Trophoblast cell (in vitro differentiated cells and primary cell): Measurements from ENCODE around the gene TCEA3.

ENCODE experiments used
- DNase-seq, 2 donors: peaks; one replicate each; pipeline ENCODE4 v3.0.0-alpha.2; 2016
- H2AFZ ChIP-seq: 2 replicates; pipeline ENCODE4 v1.6.1; 2013; ENCODE audit warnings: low read length, moderate library complexity, mild to moderate bottlenecking; ENCODE audit not compliant: insufficient read depth, poor library complexity
- H2AK5ac ChIP-seq: 2 replicates; pipeline ENCODE4 v1.6.1; 2013; ENCODE audit warnings: mild to moderate bottlenecking, low read length
- H2BK120ac ChIP-seq: 2 replicates; pipeline ENCODE4 v1.6.1; 2013; ENCODE audit warnings: low read length, mild to moderate bottlenecking, moderate library complexity; ENCODE audit not compliant: insufficient read depth, poor library complexity
- H2BK12ac ChIP-seq: 2 replicates; pipeline ENCODE4 v1.6.1; 2013; ENCODE audit warnings: mild to moderate bottlenecking, low read length, moderate library complexity
- H2BK5ac ChIP-seq: 2 replicates; pipeline ENCODE4 v1.6.1; 2013; ENCODE audit warnings: low read length, low read depth, moderate library complexity, mild to moderate bottlenecking; ENCODE audit not compliant: poor library complexity
- H3K14ac ChIP-seq: 2 replicates; pipeline ENCODE4 v1.6.1; 2013; ENCODE audit warnings: mild to moderate bottlenecking, low read length
- H3K18ac ChIP-seq: 2 replicates; pipeline ENCODE4 v1.6.1; 2013; ENCODE audit warnings: mild to moderate bottlenecking, low read length
- H3K23ac ChIP-seq: 2 replicates; pipeline ENCODE4 v1.6.1; 2013; ENCODE audit warnings: low read length
- H3K27ac ChIP-seq: 2 replicates; pipeline ENCODE4 v1.5.1; 2013; ENCODE audit warnings: low read depth, mild to moderate bottlenecking, inconsistent platforms, low read length, moderate library complexity
- H3K27me3 ChIP-seq: 2 replicates; pipeline ENCODE4 v1.6.1; 2013; ENCODE audit warnings: inconsistent platforms, mild to moderate bottlenecking, low read length, moderate library complexity; ENCODE audit not compliant: insufficient read depth
- H3K36me3 ChIP-seq, 2 experiments: 1 replicate in 1 of 2; 2 replicates in 1 of 2; pipeline ENCODE4 v1.6.1; 2013; ENCODE audit warnings: low read length in 2 of 2, mild to moderate bottlenecking in 2 of 2, moderate library complexity in 1 of 2; ENCODE audit not compliant: insufficient read depth in 2 of 2, control insufficient read depth in 1 of 2
- H3K4ac ChIP-seq: 2 replicates; pipeline ENCODE4 v1.6.1; 2013; ENCODE audit warnings: low read depth, mild to moderate bottlenecking, low read length, moderate library complexity
- H3K4me1 ChIP-seq, 2 experiments: 1 replicate in 1 of 2; 2 replicates in 1 of 2; pipeline ENCODE4 v1.6.1; 2013; ENCODE audit warnings: low read length in 2 of 2, mild to moderate bottlenecking in 2 of 2, moderate library complexity in 1 of 2; ENCODE audit not compliant: insufficient read depth in 2 of 2, control insufficient read depth in 1 of 2
- H3K4me2 ChIP-seq: 2 replicates; pipeline ENCODE4 v1.6.1; 2013; ENCODE audit warnings: inconsistent platforms, mild to moderate bottlenecking, low read length, moderate library complexity
- H3K4me3 ChIP-seq: 2 replicates; pipeline ENCODE4 v1.5.1; 2013; ENCODE audit warnings: mild to moderate bottlenecking, low read depth, low read length, inconsistent platforms
- H3K79me1 ChIP-seq: one replicate; pipeline ENCODE4 v1.6.1; 2013; ENCODE audit warnings: low read length
- H3K79me2 ChIP-seq: 2 replicates; pipeline ENCODE4 v1.6.1; 2013; ENCODE audit warnings: low read length, mild to moderate bottlenecking; ENCODE audit not compliant: control insufficient read depth, insufficient read depth, poor library complexity
- H3K9ac ChIP-seq: 2 replicates; pipeline ENCODE4 v1.6.1; 2013; ENCODE audit warnings: mild to moderate bottlenecking, low read length
- H3K9me3 ChIP-seq: 2 replicates; pipeline ENCODE4 v1.6.1; 2013; ENCODE audit warnings: low read depth, mild to moderate bottlenecking, control low read depth, inconsistent platforms, low read length; ENCODE audit not compliant: insufficient read depth
- H4K12ac ChIP-seq: 2 replicates; pipeline ENCODE4 v1.6.1; 2013; ENCODE audit warnings: low read depth, mild to moderate bottlenecking, low read length, moderate library complexity
- H4K8ac ChIP-seq: 2 replicates; pipeline ENCODE4 v1.6.1; 2013; ENCODE audit warnings: low read depth, mild to moderate bottlenecking, low read length, moderate library complexity
- H4K91ac ChIP-seq: one replicate; pipeline ENCODE4 v1.6.1; 2013; ENCODE audit warnings: low read depth, mild to moderate bottlenecking, low read length, moderate library complexity
- WGBS: extraction: QIAGEN DNeasy Blood & Tissue Kit; methylation state at CpG from one replicate; pipeline ENCODE4 v1.1.7; 2013; ENCODE audit warnings: missing lambda C conversion rate; ENCODE audit not compliant: insufficient read length, insufficient coverage; ENCODE audit errors: extremely low coverage; 5-methylcytosine and 5-hydroxymethylcytosine counted together

The TCEA3 gene

DNA sequence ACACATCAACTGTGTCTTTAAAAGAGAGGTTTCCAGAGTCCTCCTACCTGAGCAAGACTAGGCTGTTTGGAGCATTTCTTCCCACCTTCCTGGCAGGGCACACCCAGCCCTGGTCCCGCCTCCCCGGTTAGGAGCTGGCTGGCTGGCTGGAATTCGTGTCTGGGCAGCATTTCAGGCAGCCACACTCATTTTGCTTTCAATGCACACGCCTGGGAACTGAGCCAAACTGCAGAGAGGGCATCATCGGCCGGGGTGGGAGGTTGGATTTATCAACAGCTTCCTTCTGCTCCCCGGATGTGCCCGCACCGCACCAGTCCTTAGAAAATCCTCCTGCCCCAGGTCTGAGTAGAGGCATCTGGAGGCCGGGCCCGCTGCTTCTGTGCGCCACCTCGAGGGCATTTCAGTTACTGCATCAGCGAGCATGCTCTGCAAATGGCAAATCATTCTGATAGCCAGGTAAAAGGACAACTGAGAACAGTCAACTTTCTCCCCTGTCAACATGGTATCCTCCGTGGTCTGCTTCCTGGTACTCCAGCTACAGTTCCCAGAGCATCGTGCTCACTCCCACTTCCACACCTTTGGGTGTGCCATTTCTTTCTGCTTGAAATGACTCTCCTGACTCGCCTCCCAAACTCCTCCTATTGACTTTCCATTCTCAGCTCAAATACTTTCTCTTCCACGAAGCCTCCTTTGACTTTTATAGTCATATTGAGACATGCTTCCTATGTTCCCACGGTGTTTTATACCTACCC lies 20.6 kb downstream of the TCEA3 start:
- no peak overlapping the region for H3K14ac ChIP-seq
- H4K91ac ChIP-seq, result peak overlapping the region; percentile 11
- peak overlapping the region; percentile 61 for H3K4me2 ChIP-seq
- no peak overlapping the region for H3K27ac ChIP-seq
- no peaks in the 10 kb centered on the region for H3K79me1 ChIP-seq
- H3K79me2 ChIP-seq, result no peaks in the 10 kb centered on the region
- H3K9ac ChIP-seq, result no peak overlapping the region
- H2BK120ac ChIP-seq, result no peak overlapping the region
- no peak overlapping the region for H2AK5ac ChIP-seq
- H3K4ac ChIP-seq, result no peak overlapping the region
- DNase-seq, result peak; percentile 76 to 92
- H3K23ac ChIP-seq, result no peak overlapping the region
- no peaks in the 10 kb centered on the region for H3K36me3 ChIP-seq
- H3K9me3 ChIP-seq, result no peaks in the 10 kb centered on the region
- peak overlapping the region; percentile 5 for H4K8ac ChIP-seq
- no CpG with 5 or more reads among the region's 19 CpGs for WGBS
- peak overlapping the region; percentile 58 for H2AFZ ChIP-seq
- no peak overlapping the region for H4K12ac ChIP-seq
- H2BK5ac ChIP-seq, result no peak overlapping the region
- peaks cover 9 to 10% of the 10 kb centered on the region in 2 experiments for H3K4me1 ChIP-seq
- H3K18ac ChIP-seq, result no peak overlapping the region
- no peak overlapping the region for H2BK12ac ChIP-seq
- H3K27me3 ChIP-seq, result no peaks in the 10 kb centered on the region
- H3K4me3 ChIP-seq, result no peak overlapping the region

DNA sequence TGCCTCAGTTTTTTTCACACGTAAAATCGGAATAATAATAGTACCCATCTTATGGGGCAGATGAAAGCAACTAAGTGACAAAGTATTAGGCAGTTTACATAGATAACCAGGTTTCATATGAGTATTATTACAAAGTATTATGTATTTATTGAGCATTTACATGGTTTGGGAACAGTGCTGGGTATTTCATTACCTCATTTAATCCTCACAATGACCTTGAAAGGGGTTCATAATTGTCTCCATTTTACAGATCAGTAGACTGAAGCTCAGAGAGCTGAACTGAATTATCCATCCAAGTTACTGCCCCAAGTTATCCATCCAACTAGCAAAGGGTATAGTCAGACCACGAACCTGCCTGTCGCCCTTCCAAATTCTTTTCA lies 21.2 kb downstream of the TCEA3 start:
- no peak overlapping the region for H3K9ac ChIP-seq
- no CpG with 5 or more reads among the region's 4 CpGs for WGBS

DNA sequence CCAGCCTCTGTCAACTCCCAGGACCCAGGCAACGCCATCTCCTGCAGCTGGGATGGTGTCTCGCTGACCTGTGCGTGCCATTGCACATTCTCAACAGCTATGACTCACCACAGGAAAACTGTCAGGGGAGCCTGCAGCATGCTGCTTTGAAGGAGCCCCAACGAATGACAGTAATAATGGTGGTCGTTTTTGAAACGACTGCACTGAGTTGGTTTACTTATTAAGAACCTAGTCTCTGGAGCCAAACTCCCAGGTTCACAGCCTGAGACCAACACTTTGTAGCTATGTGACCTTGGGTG lies 21.6 kb downstream of the TCEA3 start:
- Histone ChIP-seq H2AK5ac (no peak overlapping the region), H3K27ac (no peak overlapping the region), H2BK12ac (no peak overlapping the region), H3K9me3 (no peaks in the 10 kb centered on the region), H4K8ac (no peak overlapping the region), H3K4me1 (peaks cover 9 to 10% of the 10 kb centered on the region in 2 experiments), H4K12ac (no peak overlapping the region), H3K18ac (no peak overlapping the region), H3K4me2 (no peak overlapping the region), H3K9ac (no peak overlapping the region), H2BK120ac (no peak overlapping the region), H3K79me1 (no peaks in the 10 kb centered on the region), H3K23ac (no peak overlapping the region), H3K79me2 (no peaks in the 10 kb centered on the region), H3K14ac (no peak overlapping the region), H2BK5ac (no peak overlapping the region), H3K27me3 (no peaks in the 10 kb centered on the region), H2AFZ (no peak overlapping the region), H4K91ac (peak overlapping the region; percentile 33), H3K36me3 (no peaks in the 10 kb centered on the region), H3K4ac (no peak overlapping the region), H3K4me3 (no peak overlapping the region)
- no CpG with 5 or more reads among the region's 6 CpGs for WGBS
- peak; percentile 67 to 74 for DNase-seq

More for the DNA sequence above, 21.2 kb downstream of the TCEA3 start:
- Histone ChIP-seq H3K9me3 (no peaks in the 10 kb centered on the region), H4K8ac (no peak overlapping the region), H3K18ac (no peak overlapping the region), H3K4me3 (no peak overlapping the region), H2BK5ac (no peak overlapping the region), H2BK12ac (no peak overlapping the region), H3K27me3 (no peaks in the 10 kb centered on the region), H2AFZ (peak overlapping the region; percentile 58), H3K79me2 (no peaks in the 10 kb centered on the region), H3K4me2 (peak overlapping the region; percentile 61), H4K12ac (no peak overlapping the region), H4K91ac (no peak overlapping the region), H3K27ac (no peak overlapping the region), H3K4me1 (peaks cover 9 to 10% of the 10 kb centered on the region in 2 experiments), H3K36me3 (no peaks in the 10 kb centered on the region), H2BK120ac (no peak overlapping the region), H3K14ac (no peak overlapping the region), H2AK5ac (no peak overlapping the region), H3K79me1 (no peaks in the 10 kb centered on the region), H3K23ac (no peak overlapping the region), H3K4ac (no peak overlapping the region)
- no peak for DNase-seq

DNA sequence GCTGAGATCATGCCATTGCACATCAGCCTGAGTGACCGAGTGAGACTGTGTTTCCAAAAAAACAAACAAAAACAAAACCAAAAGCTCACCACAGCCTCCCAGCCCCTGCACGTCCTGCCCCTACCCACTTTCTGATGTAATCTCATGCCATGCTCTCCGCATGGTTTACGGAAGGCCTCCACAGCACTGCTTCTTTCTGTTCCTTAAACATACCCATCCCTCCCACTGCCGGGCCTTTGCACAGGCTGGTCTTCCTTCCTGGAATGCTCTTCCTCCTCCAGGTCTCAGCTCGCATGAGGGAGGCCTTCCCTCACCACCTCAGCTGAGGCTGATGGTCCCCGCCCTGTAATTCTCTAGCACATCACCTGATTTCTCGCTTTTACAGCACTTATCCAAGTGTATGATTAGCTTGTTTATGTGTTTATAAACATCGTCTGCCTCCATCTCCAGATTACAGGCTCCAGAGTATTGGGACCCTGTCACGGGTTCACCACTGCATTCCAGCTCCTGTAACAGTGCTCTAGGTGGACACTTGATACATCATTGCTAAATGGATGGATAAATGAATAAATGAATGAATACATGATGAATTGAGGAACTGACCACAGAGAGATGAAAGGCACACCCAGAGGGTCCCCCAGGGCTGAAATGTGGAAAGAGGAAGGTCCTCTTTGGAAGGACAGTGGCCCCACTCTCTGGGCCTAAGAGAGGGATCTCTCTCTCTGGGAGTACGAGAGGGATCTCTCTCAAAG lies 22.1 kb downstream of the TCEA3 start:
- H3K14ac ChIP-seq, result no peak overlapping the region
- H3K4me1 ChIP-seq, result peaks cover 9 to 10% of the 10 kb centered on the region in 2 experiments
- H3K27ac ChIP-seq, result no peak overlapping the region
- H3K18ac ChIP-seq, result no peak overlapping the region
- no CpG with 5 or more reads among the region's 11 CpGs for WGBS
- no peaks in the 10 kb centered on the region for H3K36me3 ChIP-seq
- H3K27me3 ChIP-seq, result no peaks in the 10 kb centered on the region
- no peak overlapping the region for H2AK5ac ChIP-seq
- no peak overlapping the region for H3K4me3 ChIP-seq
- no peak overlapping the region for H4K12ac ChIP-seq
- no peak overlapping the region for H3K4ac ChIP-seq
- H4K8ac ChIP-seq, result no peak overlapping the region
- no peak overlapping the region for H2AFZ ChIP-seq
- no peak overlapping the region for H3K9ac ChIP-seq
- H3K4me2 ChIP-seq, result no peak overlapping the region
- no peaks in the 10 kb centered on the region for H3K79me1 ChIP-seq
- H3K79me2 ChIP-seq, result no peaks in the 10 kb centered on the region
- peak overlapping the region; percentile 33 for H4K91ac ChIP-seq
- DNase-seq, result no peak
- H3K9me3 ChIP-seq, result no peaks in the 10 kb centered on the region
- no peak overlapping the region for H2BK5ac ChIP-seq
- no peak overlapping the region for H2BK12ac ChIP-seq
- no peak overlapping the region for H2BK120ac ChIP-seq
- no peak overlapping the region for H3K23ac ChIP-seq
